ENCODE data around the gene PCSK7.

PCSK7 gene

GRCh38 chr11:117222991-117223740 is 8.7 kb downstream of the PCSK7 start:
- Histone ChIP-seq H3K79me2 (ENCODE audit: insufficient read depth, low read length) (no peaks in the 10 kb centered on the region), H3K4me1 (ENCODE audit: insufficient read depth, low read length, poor library complexity, severe bottlenecking) (no peaks in the 10 kb centered on the region), H3K9ac (ENCODE audit: low read depth, low read length, poor library complexity, severe bottlenecking) (no peak overlapping the region), H3K9me3 (ENCODE audit: insufficient read depth, low read depth, low read length) (no peaks in the 10 kb centered on the region), H3K27me3 (ENCODE audit: insufficient read depth, low read length, poor library complexity, severe bottlenecking) (no peaks in the 10 kb centered on the region), H3K36me3 (ENCODE audit: insufficient read depth, low read length) (peaks cover 39% of the 10 kb centered on the region; the same call in 1 of the 2 replicates), H3F3A (ENCODE audit: low read depth) (no peaks in the 10 kb centered on the region), H4K20me1 (ENCODE audit: insufficient read depth, low read length, poor library complexity, severe bottlenecking) (no peaks in the 10 kb centered on the region), H3K4me2 (ENCODE audit: low read depth, low read length, poor library complexity, severe bottlenecking) (no peak overlapping the region), H3K4me3 (ENCODE audit: low read length, poor library complexity, severe bottlenecking) (no peak overlapping the region), H2AFZ (ENCODE audit: low read length) (no peak overlapping the region), H3K9me2 (replicated peaks; ENCODE audit: low read depth, low read length) (no peaks in the 10 kb centered on the region)
- no peak for TF ChIP-seq EZH2phosphoT487 (IDR thresholded peaks at IDR 0.05; ENCODE audit: borderline replicate concordance)
- TF ChIP-seq, protein P1, sequence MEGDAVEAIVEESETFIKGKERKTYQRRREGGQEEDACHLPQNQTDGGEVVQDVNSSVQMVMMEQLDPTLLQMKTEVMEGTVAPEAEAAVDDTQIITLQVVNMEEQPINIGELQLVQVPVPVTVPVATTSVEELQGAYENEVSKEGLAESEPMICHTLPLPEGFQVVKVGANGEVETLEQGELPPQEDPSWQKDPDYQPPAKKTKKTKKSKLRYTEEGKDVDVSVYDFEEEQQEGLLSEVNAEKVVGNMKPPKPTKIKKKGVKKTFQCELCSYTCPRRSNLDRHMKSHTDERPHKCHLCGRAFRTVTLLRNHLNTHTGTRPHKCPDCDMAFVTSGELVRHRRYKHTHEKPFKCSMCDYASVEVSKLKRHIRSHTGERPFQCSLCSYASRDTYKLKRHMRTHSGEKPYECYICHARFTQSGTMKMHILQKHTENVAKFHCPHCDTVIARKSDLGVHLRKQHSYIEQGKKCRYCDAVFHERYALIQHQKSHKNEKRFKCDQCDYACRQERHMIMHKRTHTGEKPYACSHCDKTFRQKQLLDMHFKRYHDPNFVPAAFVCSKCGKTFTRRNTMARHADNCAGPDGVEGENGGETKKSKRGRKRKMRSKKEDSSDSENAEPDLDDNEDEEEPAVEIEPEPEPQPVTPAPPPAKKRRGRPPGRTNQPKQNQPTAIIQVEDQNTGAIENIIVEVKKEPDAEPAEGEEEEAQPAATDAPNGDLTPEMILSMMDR (conservative IDR thresholded peaks at IDR 0.05; ENCODE audit: low read length) = no peak

DNA sequence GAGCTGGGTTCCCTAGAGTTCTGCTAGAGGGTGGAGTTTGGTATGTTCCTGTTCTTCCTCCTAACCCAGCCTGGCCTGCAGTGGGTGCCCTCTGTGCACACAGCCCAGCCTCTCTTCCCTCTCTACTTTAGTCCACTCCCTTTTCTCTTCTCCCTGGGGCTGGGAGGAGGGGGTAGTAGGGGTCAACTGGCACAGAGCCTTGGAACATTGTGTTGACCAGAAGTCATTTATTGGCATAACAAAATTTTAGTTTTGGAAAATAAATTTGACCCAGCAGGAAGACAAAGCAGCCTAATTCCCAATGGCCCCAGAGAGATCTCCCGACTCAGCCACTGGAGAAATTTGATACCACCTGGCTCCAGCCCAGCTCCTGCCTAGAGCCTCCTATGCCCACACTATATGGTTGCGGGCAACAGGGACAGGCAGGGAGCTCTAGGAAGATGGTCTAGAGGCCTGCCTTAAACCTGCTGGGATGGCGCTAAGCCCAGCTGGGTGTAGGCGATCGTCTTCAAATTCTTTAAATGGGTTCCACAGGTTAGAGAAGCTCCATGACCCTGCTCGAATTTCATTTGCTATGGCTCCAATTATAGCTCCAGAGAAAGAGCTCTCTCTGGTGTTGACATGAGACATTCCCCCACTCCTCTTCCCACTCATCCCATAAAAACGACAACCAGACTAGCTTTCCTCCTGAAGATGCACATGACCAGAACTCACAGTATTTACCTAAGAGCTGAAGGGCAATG is 9.9 kb downstream of the PCSK7 start:
- no peak overlapping the region for H3K4me3 ChIP-seq (ENCODE audit: low read length, poor library complexity, severe bottlenecking)
- peaks cover 42% of the 10 kb centered on the region; the same call in 1 of the 2 replicates for H3K36me3 ChIP-seq (ENCODE audit: insufficient read depth, low read length)
- no peaks in the 10 kb centered on the region for H3K4me1 ChIP-seq (ENCODE audit: insufficient read depth, low read length, poor library complexity, severe bottlenecking)
- no peaks in the 10 kb centered on the region for H3K9me3 ChIP-seq (ENCODE audit: insufficient read depth, low read depth, low read length)
- no peak overlapping the region for H3K4me2 ChIP-seq (ENCODE audit: low read depth, low read length, poor library complexity, severe bottlenecking)
- H3K79me2 ChIP-seq (ENCODE audit: insufficient read depth, low read length) = no peaks in the 10 kb centered on the region
- H3K9ac ChIP-seq (ENCODE audit: low read depth, low read length, poor library complexity, severe bottlenecking) = no peak overlapping the region
- no peaks in the 10 kb centered on the region for H3F3A ChIP-seq (ENCODE audit: low read depth)
- no peak overlapping the region for H2AFZ ChIP-seq (ENCODE audit: low read length)
- H4K20me1 ChIP-seq (ENCODE audit: insufficient read depth, low read length, poor library complexity, severe bottlenecking) = no peaks in the 10 kb centered on the region
- TF ChIP-seq EZH2phosphoT487 (IDR thresholded peaks at IDR 0.05; ENCODE audit: borderline replicate concordance) = no peak
- TF ChIP-seq, protein P1 (conservative IDR thresholded peaks at IDR 0.05; ENCODE audit: low read length) = no peak
- no peaks in the 10 kb centered on the region for H3K9me2 ChIP-seq (replicated peaks; ENCODE audit: low read depth, low read length)
- no peaks in the 10 kb centered on the region for H3K27me3 ChIP-seq (ENCODE audit: insufficient read depth, low read length, poor library complexity, severe bottlenecking)

- no peak overlapping the region for H3K4me2 ChIP-seq (ENCODE audit: low read depth, low read length, poor library complexity, severe bottlenecking)
- no peak for TF ChIP-seq EZH2phosphoT487 (IDR thresholded peaks at IDR 0.05; ENCODE audit: borderline replicate concordance)
- TF ChIP-seq, protein P1 (conservative IDR thresholded peaks at IDR 0.05; ENCODE audit: low read length) = no peak
- peaks cover 44% of the 10 kb centered on the region; the same call in 1 of the 2 replicates for H3K36me3 ChIP-seq (ENCODE audit: insufficient read depth, low read length)
- H3K9me3 ChIP-seq (ENCODE audit: insufficient read depth, low read depth, low read length) = no peaks in the 10 kb centered on the region
- no peak overlapping the region for H3K4me3 ChIP-seq (ENCODE audit: low read length, poor library complexity, severe bottlenecking)
- no peaks in the 10 kb centered on the region for H3K9me2 ChIP-seq (replicated peaks; ENCODE audit: low read depth, low read length)
- H4K20me1 ChIP-seq (ENCODE audit: insufficient read depth, low read length, poor library complexity, severe bottlenecking) = no peaks in the 10 kb centered on the region
- no peak overlapping the region for H2AFZ ChIP-seq (ENCODE audit: low read length)
- H3K4me1 ChIP-seq (ENCODE audit: insufficient read depth, low read length, poor library complexity, severe bottlenecking) = no peaks in the 10 kb centered on the region
- H3K27me3 ChIP-seq (ENCODE audit: insufficient read depth, low read length, poor library complexity, severe bottlenecking) = no peaks in the 10 kb centered on the region
- no peaks in the 10 kb centered on the region for H3K79me2 ChIP-seq (ENCODE audit: insufficient read depth, low read length)
- H3K9ac ChIP-seq (ENCODE audit: low read depth, low read length, poor library complexity, severe bottlenecking) = no peak overlapping the region
- H3F3A ChIP-seq (ENCODE audit: low read depth) = no peaks in the 10 kb centered on the region
Observed at GRCh38 chr11:117220999-117221774, 10.7 kb downstream of the PCSK7 start.

All from Loucy (cell line).